ENCODE measurements around the gene UCMA. TPM values are rescaled to one million over a fixed set of nuclear protein-coding genes. Genes with fewer than 3 reads are reported as not detected.

UCMA gene
- total and polyA plus RNA-seq, 2 of the 4 experiments (the other 2 are of a cell fraction) = not detected

DNA sequence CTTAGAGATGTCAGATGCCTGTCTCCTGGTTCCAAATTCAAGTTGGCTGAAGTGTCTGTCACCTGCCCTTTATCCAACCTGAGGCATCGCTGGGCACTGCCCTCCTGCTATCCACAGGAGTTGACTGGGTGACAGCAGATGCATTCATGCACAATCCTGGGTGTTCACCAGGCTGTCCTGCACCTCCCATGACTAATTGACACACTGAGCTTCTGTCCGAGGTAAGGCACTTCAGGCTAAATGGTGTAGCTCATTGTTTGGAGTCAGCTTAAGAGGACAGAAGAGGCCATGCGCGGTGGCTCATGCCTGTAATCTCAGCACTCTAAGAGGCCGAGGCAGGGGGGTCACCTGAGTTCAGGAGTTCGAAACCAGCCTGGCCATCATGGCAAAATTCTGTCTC is 2.4 kb downstream of the UCMA start:
- H2BK15ac ChIP-seq (ENCODE audit: low read depth, low read length) = no peak overlapping the region
- H3K23ac ChIP-seq (ENCODE audit: low read depth, low read length) = no peak overlapping the region
- no peak for ATAC-seq (ENCODE audit: low read depth)
- POLR2A ChIA-PET (ENCODE audit: unreplicated experiment) = no interaction called here
- no peak overlapping the region for H2BK20ac ChIP-seq (ENCODE audit: low read depth, low read length)
- H4K20me1 ChIP-seq (ENCODE audit: insufficient read depth, low read length) = no peaks in the 10 kb centered on the region
- no peak overlapping the region for H2AFZ ChIP-seq (replicated peaks; ENCODE audit: low read length, poor library complexity)
- H3K4ac ChIP-seq (ENCODE audit: low read depth, low read length) = no peak overlapping the region
- H3K56ac ChIP-seq (ENCODE audit: extremely low read depth, insufficient read depth, low read length) = no peak overlapping the region
- H2AK9ac ChIP-seq (replicated peaks; ENCODE audit: low read depth, low read length, poor library complexity) = no peak overlapping the region
- H3K18ac ChIP-seq (ENCODE audit: low read depth, low read length) = no peak overlapping the region
- H2BK120ac ChIP-seq (ENCODE audit: low read depth, low read length) = no peak overlapping the region
- CTCF ChIA-PET = interaction anchor here (1.1 kb wide), 1 partner anchor 25 kb away, joined by 3 read pairs; no protein-coding TSS in a partner anchor
- no peaks in the 10 kb centered on the region for H3K79me1 ChIP-seq (ENCODE audit: low read depth in 1 of 2, low read length in 2 of 2)
- H2BK5ac ChIP-seq (ENCODE audit: low read depth, low read length, poor library complexity, severe bottlenecking) = no peak overlapping the region
- no peak for DNase-seq
- no peak overlapping the region for H3K27ac ChIP-seq (ENCODE audit: insufficient read depth, low read length)
- H4K8ac ChIP-seq (ENCODE audit: low read depth in 2 of 2, low read length in 2 of 2) = no peak overlapping the region
- no peaks in the 10 kb centered on the region for H3K36me3 ChIP-seq (ENCODE audit: control insufficient read depth, insufficient read depth, low read length)
- no peaks in the 10 kb centered on the region for H3K4me1 ChIP-seq (ENCODE audit: control insufficient read depth, insufficient read depth, low read length)
- peaks cover 26% of the 10 kb centered on the region; the same call in 1 of the 2 replicates for H3K27me3 ChIP-seq (ENCODE audit: control insufficient read depth, insufficient read depth, low read length)
- H3K9ac ChIP-seq (ENCODE audit: low read depth, low read length) = no peak overlapping the region
- in situ Hi-C loops (cut with MboI; ENCODE audit: low sequenced_read_pairs) = no loop called here
- H4K5ac ChIP-seq (ENCODE audit: low read depth, low read length) = no peak overlapping the region
- no peaks in the 10 kb centered on the region for H3K9me1 ChIP-seq (ENCODE audit: insufficient read depth, low read length)
- no peak overlapping the region for H3K4me2 ChIP-seq (ENCODE audit: low read depth, low read length)
- H3K14ac ChIP-seq (replicated peaks; ENCODE audit: low read depth, low read length) = no peak overlapping the region
- no CpG with 5 or more reads among the region's 6 CpGs for WGBS, 2 experiments (ENCODE audit: extremely low coverage in 2 of 2, insufficient read length in 1 of 2)
- H3K9me3 ChIP-seq (ENCODE audit: control insufficient read depth, insufficient read depth, low read length) = no peaks in the 10 kb centered on the region
- dilution Hi-C loops (cut with HindIII; ENCODE audit: low sequenced_read_pairs, unreplicated experiment) = no loop called here
- H3K4me3 ChIP-seq (ENCODE audit: insufficient read depth, low read depth, low read length) = no peak overlapping the region
- TF ChIP-seq CHD1 (IDR thresholded peaks at IDR 0.05; ENCODE audit: low read depth, low read length) (no peak), BHLHE40 (IDR thresholded peaks at IDR 0.05; ENCODE audit: low read depth, low read length) (no peak), POLR2A (IDR thresholded peaks at IDR 0.05; ENCODE audit: low read depth, low read length) (no peak), CTCF (conservative IDR thresholded peaks at IDR 0.05; ENCODE audit: low read depth, low read length) (no peak), SMC3 (IDR thresholded peaks at IDR 0.05; ENCODE audit: low read depth, low read length) (no peak), RFX5 (IDR thresholded peaks at IDR 0.05; ENCODE audit: low read depth, low read length) (no peak), NFE2L2 (IDR thresholded peaks at IDR 0.05; ENCODE audit: low read depth, low read length) (no peak), MXI1 (IDR thresholded peaks at IDR 0.05; ENCODE audit: borderline replicate concordance, low read depth, low read length) (no peak), MAZ (IDR thresholded peaks at IDR 0.05; ENCODE audit: borderline replicate concordance, low read depth, low read length) (no peak), USF2 (IDR thresholded peaks at IDR 0.05; ENCODE audit: low read depth, low read length) (no peak), RAD21 (IDR thresholded peaks at IDR 0.05; ENCODE audit: low read length) (no peak), FOS (IDR thresholded peaks at IDR 0.05; ENCODE audit: low read depth, low read length) (no peak), MAFK (IDR thresholded peaks at IDR 0.05; ENCODE audit: low read depth, low read length) (no peak), RCOR1 (IDR thresholded peaks at IDR 0.05; ENCODE audit: insufficient replicate concordance, low read length) (no peak)
- no peak overlapping the region for H4K91ac ChIP-seq (ENCODE audit: insufficient read depth, low read depth, low read length)
- H2AK5ac ChIP-seq (ENCODE audit: low read depth, low read length) = no peak overlapping the region
- no TSS peak for BruUV-seq (replicated peaks)
- intact Hi-C loops (cut with micrococcal nuclease) = no loop called here
